NCI-H2196 treated with DMSO at 0.1 percent for 48 hours (cell line): ENCODE measurements around the gene SPRTN.

Source experiments
- DNase-seq: peaks from one replicate; lab custom pipeline; 2025; ENCODE audit not compliant: unreplicated experiment; lab: John Stamatoyannopoulos, UW

SPRTN gene

GRCh38 chr1:231376101-231376500 is 38.0 kb downstream of the SPRTN start:
- DNase-seq, result no peak

GRCh38 chr1:231376875-231377549 is 38.9 kb downstream of the SPRTN start:
- DNase-seq, result no peak

GRCh38 chr1:231381729-231382128 is 43.6 kb downstream of the SPRTN start:
- no peak for DNase-seq

- DNase-seq, result no peak
Observed at GRCh38 chr1:231382426-231382825, 44.3 kb downstream of the SPRTN start.

- no peak for DNase-seq
Observed at GRCh38 chr1:231383159-231383860, 45.2 kb downstream of the SPRTN start.

- no peak for DNase-seq
Observed at GRCh38 chr1:231384696-231385415, 46.8 kb downstream of the SPRTN start.

GRCh38 chr1:231385416-231385748 is 47.3 kb downstream of the SPRTN start:
- DNase-seq, result no peak

- DNase-seq, result no peak
Observed at GRCh38 chr1:231386466-231386865, 48.4 kb downstream of the SPRTN start.

GRCh38 chr1:231387770-231388669 is 49.9 kb downstream of the SPRTN start:
- no peak for DNase-seq

- no peak for DNase-seq
Observed at GRCh38 chr1:231390071-231390470, 52.0 kb downstream of the SPRTN start.

- no peak for DNase-seq
Observed at GRCh38 chr1:231392389-231393131, 54.5 kb downstream of the SPRTN start.

GRCh38 chr1:231393668-231394067 is 55.6 kb downstream of the SPRTN start:
- no peak for DNase-seq

- DNase-seq, result no peak
Observed at GRCh38 chr1:231395076-231395997, 57.2 kb downstream of the SPRTN start.

GRCh38 chr1:231395998-231396390 is 57.9 kb downstream of the SPRTN start:
- DNase-seq, result no peak

GRCh38 chr1:231396643-231397042 is 58.5 kb downstream of the SPRTN start:
- no peak for DNase-seq

- no peak for DNase-seq
Observed at GRCh38 chr1:231397886-231398671, 60.0 kb downstream of the SPRTN start.

- DNase-seq, result no peak
Observed at GRCh38 chr1:231401478-231401877, 63.4 kb downstream of the SPRTN start.

GRCh38 chr1:231404318-231404717 is 66.2 kb downstream of the SPRTN start:
- no peak for DNase-seq
